Esophagus muscularis mucosa (tissue), 4 donors: ENCODE results near the gene CEP170B.

ENCODE experiments used
- CTCF ChIP-seq, 3 experiments: fragments of 200-600 bp in 2 of 3; fragments of 450-650 bp in 1 of 3; sonication (generic) in 2 of 3; IDR thresholded peaks; one replicate each; pipeline ENCODE4 v1.5.1; 2017 to 2019; ENCODE audit warnings: antibody characterized with exemption in 3 of 3, mild to moderate bottlenecking in 2 of 3, moderate library complexity in 1 of 3
- EP300 ChIP-seq: sonication (generic); formaldehyde crosslinking; IDR thresholded peaks from one replicate; pipeline ENCODE4 v1.6.1; 2017; ENCODE audit warnings: antibody characterized with exemption
- POLR2A ChIP-seq: fragments of 450-650 bp; IDR thresholded peaks from one replicate; pipeline ENCODE4 v1.6.1; 2017; ENCODE audit warnings: antibody characterized with exemption, moderate library complexity, mild to moderate bottlenecking, low read depth
- POLR2AphosphoS5 ChIP-seq, 2 donors: sonication (generic); formaldehyde crosslinking; IDR thresholded peaks; one replicate each; pipeline ENCODE4 v1.6.1; 2017; ENCODE audit warnings: antibody characterized with exemption in 2 of 2

- TF ChIP-seq POLR2A = no peak
- TF ChIP-seq CTCF (IDR thresholded peaks at IDR 0.05) = no peak
- TF ChIP-seq POLR2AphosphoS5 (IDR thresholded peaks at IDR 0.05) = no peak
- TF ChIP-seq EP300 = no peak
Observed at GRCh38 chr14:104891121-104891551, 26.1 kb downstream of the CEP170B start.
